Endothelial cell of umbilical vein (primary cell): ENCODE results near the gene APOC4. TPM values are rescaled to one million over a fixed set of nuclear protein-coding genes. Genes with fewer than 3 reads are reported as not detected.

Experiments
- BruUV-seq: library from RNA; stranded (reverse); fragments of 400-500 nt; replicated peaks from 2 replicates; lab custom pipeline; 2021; lab: Mats Ljungman, UMichigan
- CTCF ChIA-PET: fragments of 300-600, 350-600 bp; sonication (Branson Sonifier 250); formaldehyde crosslinking; loops from one replicate; lab custom pipeline; 2021; ENCODE audit warnings: antibody characterized with exemption, inconsistent platforms; lab: Charles Lee
- POLR2A ChIA-PET: fragments of 300-600, 350-600 bp; sonication (Branson Sonifier 250); formaldehyde crosslinking; loops from one replicate; lab custom pipeline; 2021; ENCODE audit warnings: antibody characterized with exemption, inconsistent platforms; lab: Charles Lee
- DNase-seq: peaks from one replicate; pipeline ENCODE4 v3.0.0-alpha.2; 2011; ENCODE audit warnings: low read depth, low spot score
- FAIRE-seq: peaks from 2 replicates; lab custom pipeline; 2011; peaks lifted over from hg19 to GRCh38; lab: Jason Lieb, UNC
- H2AFZ ChIP-seq: 2 replicates; pipeline ENCODE4 v1.6.0; 2012; ENCODE audit warnings: low read depth, low read length, control low read depth, inconsistent platforms
- H3K27ac ChIP-seq: 2 replicates; pipeline ENCODE4 v1.5.1; 2011; ENCODE audit warnings: low read depth, mild to moderate bottlenecking, control low read depth, low read length, moderate library complexity; ENCODE audit not compliant: insufficient read depth
- H3K27me3 ChIP-seq, 2 experiments: 2 replicates each; pipeline versions ENCODE4 v1.6.0 to v1.6.1; 2011; ENCODE audit warnings: low read length in 2 of 2, mixed read lengths in 1 of 2; ENCODE audit not compliant: control insufficient read depth in 2 of 2, insufficient read depth in 2 of 2
- H3K36me3 ChIP-seq, 2 experiments: 2 replicates in 1 of 2; 3 replicates in 1 of 2; pipeline ENCODE4 v1.5.1; 2011; ENCODE audit warnings: low read length in 2 of 2, mild to moderate bottlenecking in 1 of 2, moderate library complexity in 1 of 2; ENCODE audit not compliant: control insufficient read depth in 2 of 2, insufficient read depth in 2 of 2; ENCODE audit errors: extremely low read depth in 1 of 2
- H3K4me1 ChIP-seq: 3 replicates; pipeline ENCODE4 v1.5.1; 2011; ENCODE audit warnings: mild to moderate bottlenecking, low read length; ENCODE audit not compliant: control insufficient read depth, insufficient read depth; ENCODE audit errors: extremely low read depth
- H3K4me2 ChIP-seq: 2 replicates; pipeline ENCODE4 v1.6.1; 2011; ENCODE audit warnings: low read length, control low read depth, mixed read lengths; ENCODE audit not compliant: insufficient read depth
- H3K4me3 ChIP-seq, 3 experiments: fragments of 200-600 bp in 1 of 3; sonication (generic), shearing (Covaris generic) in 1 of 3; replicated peaks in 1 of 3; 2 replicates each; pipeline ENCODE4 v1.5.1; 2011 to 2016; ENCODE audit warnings: control low read depth in 3 of 3, low read length in 3 of 3, mild to moderate bottlenecking in 2 of 3, inconsistent platforms in 1 of 3, low read depth in 1 of 3, moderate library complexity in 1 of 3; ENCODE audit not compliant: insufficient read depth in 1 of 3
- H3K79me2 ChIP-seq: 2 replicates; pipeline ENCODE4 v1.6.0; 2012; ENCODE audit warnings: low read length, inconsistent platforms; ENCODE audit not compliant: control insufficient read depth, insufficient read depth
- H3K9ac ChIP-seq: replicated peaks from 2 replicates; pipeline ENCODE3; 2011; ENCODE audit warnings: low read length, control low read depth; ENCODE audit not compliant: insufficient read depth; ENCODE audit errors: extremely low read depth
- H3K9me1 ChIP-seq: replicated peaks from 3 replicates; pipeline ENCODE4 v1.6.0; 2011; ENCODE audit warnings: mild to moderate bottlenecking, low read length; ENCODE audit not compliant: control insufficient read depth, insufficient read depth; ENCODE audit errors: extremely low read depth
- H3K9me3 ChIP-seq: replicated peaks from 2 replicates; pipeline ENCODE4 v1.5.1; 2012; ENCODE audit warnings: low read length, inconsistent platforms; ENCODE audit not compliant: control insufficient read depth, insufficient read depth
- H4K20me1 ChIP-seq: replicated peaks from 2 replicates; pipeline ENCODE3; 2011; ENCODE audit warnings: mild to moderate bottlenecking, low read length; ENCODE audit not compliant: control insufficient read depth, insufficient read depth; ENCODE audit errors: extremely low read depth
- CTCF ChIP-seq, 2 donors: IDR thresholded peaks; 1 replicate in 1 of 2; 2 replicates in 1 of 2; pipeline ENCODE4 v1.5.1; 2011; ENCODE audit warnings: low read length in 2 of 2, mild to moderate bottlenecking in 2 of 2, moderate library complexity in 2 of 2, control low read depth in 1 of 2, inconsistent platforms in 1 of 2, low read depth in 1 of 2; ENCODE audit not compliant: insufficient read depth in 1 of 2; ENCODE audit errors: extremely low read depth in 1 of 2
- EZH2 ChIP-seq: IDR thresholded peaks from 2 replicates; pipeline ENCODE4 v1.6.1; 2012; ENCODE audit warnings: borderline replicate concordance, low read depth, mild to moderate bottlenecking, moderate library complexity, low read length, inconsistent platforms; ENCODE audit not compliant: severe bottlenecking
- FOS ChIP-seq: IDR thresholded peaks from 2 replicates; pipeline ENCODE4 v1.6.1; 2011; ENCODE audit warnings: mild to moderate bottlenecking, low read length, moderate library complexity, borderline replicate concordance; ENCODE audit not compliant: insufficient read depth
- GATA2 ChIP-seq: IDR thresholded peaks from 2 replicates; pipeline ENCODE4 v1.7.0; 2011; ENCODE audit warnings: low read depth, mild to moderate bottlenecking, moderate library complexity, mixed read lengths, low read length; ENCODE audit not compliant: insufficient read length, insufficient read depth
- JUN ChIP-seq: IDR thresholded peaks from 2 replicates; pipeline ENCODE4 v1.6.1; 2011; ENCODE audit warnings: borderline replicate concordance, low read depth; ENCODE audit not compliant: insufficient read length, insufficient read depth
- MAX ChIP-seq: IDR thresholded peaks from 2 replicates; pipeline ENCODE4 v1.6.1; 2011; ENCODE audit not compliant: insufficient read depth, insufficient read length
- MYC ChIP-seq: IDR thresholded peaks from one replicate; pipeline ENCODE4 v1.6.1; 2011; ENCODE audit warnings: mild to moderate bottlenecking, low read depth, low read length
- POLR2A ChIP-seq: IDR thresholded peaks from 2 replicates; pipeline ENCODE4 v1.6.1; 2012; ENCODE audit warnings: low read depth, mild to moderate bottlenecking, control low read depth, low read length
- POLR2AphosphoS5 ChIP-seq: IDR thresholded peaks from 2 replicates; pipeline ENCODE4 v1.6.1; 2012; ENCODE audit warnings: low read depth, mild to moderate bottlenecking, control low read depth, low read length, moderate library complexity; ENCODE audit not compliant: insufficient read depth
- dilution Hi-C: fragments of 300-500 bp; cut with MboI; formaldehyde crosslinking; loops from one replicate; pipeline ENCODE4 v1.15.0; 2019; ENCODE audit warnings: low sequenced_read_pairs; ENCODE audit not compliant: extremely low pct_ligation_motif_present
- intact Hi-C: fragments of 100-400 bp; cut with micrococcal nuclease; formaldehyde crosslinking; loops from one replicate; pipeline ENCODE4 v1.10.0; 2022
- polyA plus RNA-seq, 4 experiments: library from polyadenylated mRNA; depleted of rRNA in 3 of 4; stranded (reverse) in 3 of 4; unstranded in 1 of 4; fragments of >200 nt; gene quantifications; 2 replicates each; pipeline versions ENCODE4 v1.2.1 to v1.2.3, GENCODE V29; 2011 to 2012; ENCODE audit warnings: missing spikeins in 1 of 4
- total RNA-seq: library from RNA; stranded (reverse); gene quantifications from 2 replicates; pipeline ENCODE4 v1.2.3, GENCODE V29; 2021

APOC4 gene
- total and polyA plus RNA-seq, 2 donors (not counting 3 experiments of a cell fraction or from before 2014, with no cell fraction given), result not detected

GRCh38 chr19:44993526-44993925, 51.5 kb downstream of the APOC4 start:
- Histone ChIP-seq H4K20me1 (no peaks in the 10 kb centered on the region), H3K36me3 (peaks cover 0 to 32% of the 10 kb centered on the region in 2 experiments), H3K9me3 (no peaks in the 10 kb centered on the region), H3K27me3 (no peaks in the 10 kb centered on the region), H2AFZ (no peak overlapping the region), H3K4me1 (no peaks in the 10 kb centered on the region), H3K79me2 (no peaks in the 10 kb centered on the region), H3K9me1 (no peaks in the 10 kb centered on the region), H3K4me3 (no peak overlapping the region), H3K4me2 (no peak overlapping the region), H3K9ac (no peak overlapping the region), H3K27ac (no peak overlapping the region)
- intact Hi-C loops, result no loop called here
- CTCF ChIA-PET, result no interaction called here
- TF ChIP-seq CTCF (IDR thresholded peaks at IDR 0.05; ENCODE audit: extremely low read depth in 1 of 2, insufficient read depth in 1 of 2, low read depth in 1 of 2, low read length in 2 of 2) (no peak), POLR2A (no peak), FOS (no peak), MAX (no peak), JUN (no peak), MYC (no peak), GATA2 (no peak), POLR2AphosphoS5 (no peak), EZH2 (no peak)
- no TSS peak for BruUV-seq
- POLR2A ChIA-PET, result no interaction called here
- dilution Hi-C loops, result no loop called here
- FAIRE-seq, result no peak
- no peak for DNase-seq
